DMS114 treated with DMSO at 0.1 percent for 48 hours (cell line): Measurements from ENCODE around the gene SLC16A14.

ENCODE experiments used
- DNase-seq: peaks from one replicate; lab custom pipeline; 2025; ENCODE audit not compliant: unreplicated experiment; lab: John Stamatoyannopoulos, UW

The SLC16A14 gene

DNA sequence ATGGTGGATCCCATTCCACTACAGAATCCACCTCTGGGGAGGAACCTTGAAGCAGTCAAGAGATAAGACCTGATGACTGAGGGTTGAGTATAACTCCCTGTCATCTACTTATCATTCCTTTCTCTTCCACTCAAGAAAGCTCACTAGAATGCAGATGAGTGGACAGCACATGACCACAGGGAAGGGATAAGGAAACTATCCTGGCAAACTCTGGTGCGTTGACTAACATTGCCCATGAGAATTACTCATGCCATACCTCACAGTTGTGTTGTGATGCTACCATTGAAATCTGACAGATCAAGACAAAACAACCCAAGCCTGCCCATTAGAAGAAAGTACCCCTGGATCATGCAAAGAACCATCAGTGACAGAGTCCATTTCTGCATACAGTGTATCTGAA lies 26.5 kb downstream of the SLC16A14 start:
- no peak for DNase-seq

- no peak for DNase-seq
These were observed 45.4 kb downstream of the SLC16A14 start for GRCh38 chr2:230023313-230023712.

GRCh38 chr2:230019742-230020141 lies 49.0 kb downstream of the SLC16A14 start:
- DNase-seq = no peak

GRCh38 chr2:230018153-230018552 lies 50.6 kb downstream of the SLC16A14 start:
- no peak for DNase-seq

GRCh38 chr2:230016844-230017243 lies 51.9 kb downstream of the SLC16A14 start:
- no peak for DNase-seq

- DNase-seq = no peak
These were observed 56.3 kb downstream of the SLC16A14 start for GRCh38 chr2:230012267-230012884.

- no peak for DNase-seq
These were observed 57.1 kb downstream of the SLC16A14 start for GRCh38 chr2:230011617-230012016.

- DNase-seq = no peak
These were observed 58.2 kb downstream of the SLC16A14 start for GRCh38 chr2:230010501-230010900.

- no peak for DNase-seq
These were observed 60.0 kb downstream of the SLC16A14 start for GRCh38 chr2:230008708-230009066.

DNA sequence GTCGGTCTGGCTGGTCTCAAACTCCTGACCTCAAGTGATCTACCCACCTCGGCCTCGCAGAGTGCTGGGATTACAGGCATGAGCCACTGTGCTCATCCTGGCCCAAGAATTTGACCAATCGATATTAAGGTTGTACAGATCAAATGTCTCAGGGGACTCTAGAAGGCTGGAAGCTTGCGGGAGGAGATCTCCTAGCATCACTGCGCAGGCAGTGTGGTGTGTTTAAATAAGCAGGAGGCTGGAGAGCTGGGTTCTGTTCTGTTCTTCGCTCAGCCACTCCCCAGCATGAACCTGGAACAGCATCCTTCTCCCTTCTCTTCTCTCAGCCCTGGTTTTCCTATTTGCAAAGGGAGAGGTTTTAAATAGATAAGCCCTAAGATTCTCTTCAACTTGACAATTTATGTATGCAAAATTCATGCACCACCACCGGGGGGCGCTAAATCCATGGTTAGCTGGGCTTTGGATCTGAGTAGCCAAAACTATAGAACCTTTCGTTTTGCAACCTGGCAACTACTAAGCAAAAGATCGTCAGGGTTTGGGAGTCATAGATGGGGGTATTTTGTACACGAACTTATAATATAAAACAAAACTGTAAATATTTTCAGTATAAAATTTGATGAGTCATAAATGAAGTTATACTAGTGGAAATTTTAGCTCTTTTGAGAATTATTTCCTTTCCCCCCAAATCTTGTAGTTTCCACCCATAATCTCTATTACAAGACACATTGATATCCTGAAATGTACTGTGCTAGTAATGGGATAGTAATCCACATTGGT lies 60.6 kb downstream of the SLC16A14 start:
- DNase-seq = peak; percentile 26

DNA sequence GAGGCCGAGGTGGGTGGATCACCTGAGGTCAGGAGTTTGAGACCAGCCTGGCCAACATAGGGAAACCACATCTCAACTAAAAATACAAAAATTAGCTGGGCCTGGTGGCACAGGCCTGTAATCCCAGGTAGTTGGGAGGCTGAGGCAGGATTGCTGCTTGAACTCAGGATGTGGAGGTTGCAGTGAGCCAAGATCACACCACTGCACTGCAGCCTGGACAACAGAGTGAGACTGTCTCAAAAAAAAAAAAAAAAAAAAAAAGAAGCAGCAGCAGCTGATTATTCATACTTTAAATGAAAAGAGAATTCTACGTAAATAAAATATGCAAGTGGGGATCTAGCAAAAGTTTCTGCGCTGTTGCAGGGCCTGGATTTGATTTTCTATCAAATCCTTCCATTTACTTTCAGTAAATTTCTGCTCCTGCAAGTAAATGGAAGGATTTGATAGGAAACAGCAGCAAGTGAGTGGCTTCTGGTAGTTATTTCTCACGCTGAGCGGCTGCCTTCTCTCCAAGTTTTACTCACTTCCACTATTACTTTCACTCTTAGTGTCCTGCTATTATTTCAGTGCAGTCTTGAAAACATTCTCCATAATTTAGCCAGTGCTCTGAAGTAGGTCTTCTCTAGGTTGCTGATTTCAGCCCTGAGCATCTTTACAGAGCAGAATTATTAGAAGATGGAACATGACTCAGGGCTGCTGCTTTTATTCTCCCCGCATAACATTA lies 68.4 kb downstream of the SLC16A14 start:
- no peak for DNase-seq

DNA sequence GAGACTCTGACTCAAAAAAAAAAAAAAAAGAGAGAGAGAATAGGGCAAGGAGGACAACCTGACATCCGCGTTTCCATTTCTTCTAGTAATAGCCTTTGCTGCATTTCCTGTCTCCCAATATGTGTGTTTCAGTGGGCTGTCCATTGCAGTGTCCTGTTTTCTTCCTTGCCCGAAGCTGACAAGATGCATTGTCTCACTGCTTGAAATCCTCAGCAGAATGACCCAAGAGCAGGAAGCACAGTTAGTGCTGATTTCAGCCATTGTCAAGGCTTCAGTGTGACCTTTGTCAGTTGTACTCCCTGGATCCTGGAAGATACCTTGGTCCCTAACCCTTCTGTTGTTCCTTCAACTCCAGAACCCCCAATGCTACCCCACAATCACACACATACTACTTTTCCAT lies 71.2 kb downstream of the SLC16A14 start:
- no peak for DNase-seq

- no peak for DNase-seq
These were observed 72.4 kb downstream of the SLC16A14 start for GRCh38 chr2:229996320-229996719.

DNA sequence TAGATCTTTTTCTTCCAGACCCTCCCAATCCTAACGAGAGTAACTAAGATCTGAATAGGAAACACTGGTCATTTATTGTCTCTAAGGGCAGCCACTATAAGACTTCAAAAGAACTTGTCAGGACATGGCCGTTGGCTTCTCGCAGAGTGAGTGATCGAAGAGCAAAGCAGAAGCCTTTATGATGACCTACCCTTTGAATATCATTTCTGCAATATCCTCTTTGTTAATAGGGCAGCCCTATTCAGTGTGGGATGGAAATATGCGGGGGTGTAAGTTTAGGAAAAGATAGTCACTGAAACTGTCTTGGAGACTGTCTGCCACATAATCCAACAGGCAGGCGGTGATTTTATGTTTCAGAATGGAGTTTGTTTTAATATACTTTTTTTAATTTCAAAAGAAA lies 75.5 kb downstream of the SLC16A14 start:
- no peak for DNase-seq
